K562 (cell line): ENCODE measurements around the gene PTPMT1. TPM values are rescaled to one million over a fixed set of nuclear protein-coding genes. Genes with fewer than 3 reads are reported as not detected.

ENCODE experiments used
- ATAC-seq: fragments of 200-7000 bp; cut with Tn5 transposase; 3 replicates; pipeline ENCODE4 v1.9.1; 2020; ENCODE audit warnings: moderate library complexity
- BruUV-seq: library from RNA; stranded (reverse); fragments of 400-500 nt; replicated peaks from 2 replicates; lab custom pipeline; 2021; lab: Mats Ljungman, UMichigan
- CTCF ChIA-PET: fragments of 300-600 bp; formaldehyde crosslinking; extraction: SDS; loops from one replicate; lab custom pipeline; 2021; ENCODE audit warnings: low intra/inter-chr PET ratio; lab: Yijun Ruan, JAX
- POLR2A ChIA-PET: fragments of 300-600, 350-650 bp; sonication (Branson Sonifier 250); formaldehyde crosslinking; extraction: SDS; loops from one replicate; lab custom pipeline; 2021; ENCODE audit warnings: antibody characterized with exemption, inconsistent platforms; lab: Yijun Ruan, JAX
- DNase-seq, 4 experiments: peaks; one replicate each; pipeline versions ENCODE4 v3.0.0 to v3.0.0-alpha.2; 2011 to 2018; ENCODE audit warnings: low spot score in 3 of 4, mixed read lengths in 3 of 4; ENCODE audit errors: extremely low read depth in 1 of 4
- FAIRE-seq: peaks from 2 replicates; lab custom pipeline; 2011; peaks lifted over from hg19 to GRCh38; lab: Jason Lieb, UNC
- H2AFZ ChIP-seq: 2 replicates; pipeline ENCODE4 v1.6.0; 2011; ENCODE audit warnings: low read depth, low read length, control low read depth, inconsistent platforms
- H3K27ac ChIP-seq: fragments of 200-600 bp; 3 replicates; pipeline ENCODE4 v1.8.0; 2011; ENCODE audit warnings: low read depth, mild to moderate bottlenecking, control low read depth, inconsistent platforms, low read length, moderate library complexity, mixed read lengths; ENCODE audit errors: extremely low read depth
- H3K27me3 ChIP-seq, 2 experiments: fragments of 300-600 bp in 1 of 2; 2 replicates in 1 of 2; 3 replicates in 1 of 2; pipeline versions ENCODE4 v1.6.0 to v1.8.0; 2011; ENCODE audit warnings: inconsistent platforms in 2 of 2, low read length in 2 of 2, mild to moderate bottlenecking in 1 of 2, mixed read lengths in 1 of 2, moderate library complexity in 1 of 2; ENCODE audit not compliant: control insufficient read depth in 2 of 2, insufficient read depth in 2 of 2
- H3K36me3 ChIP-seq: fragments of 300-600 bp; 3 replicates; pipeline ENCODE4 v1.8.0; 2011; ENCODE audit warnings: mild to moderate bottlenecking, low read length, inconsistent platforms; ENCODE audit not compliant: control insufficient read depth, insufficient read depth
- H3K4me1 ChIP-seq, 2 experiments: fragments of 200-600 bp in 1 of 2; replicated peaks in 1 of 2; 2 replicates in 1 of 2; 3 replicates in 1 of 2; pipeline versions ENCODE4 v1.5.1 to v1.8.0; 2011; ENCODE audit warnings: inconsistent platforms in 2 of 2, low read length in 2 of 2, mild to moderate bottlenecking in 1 of 2, mixed read lengths in 1 of 2, moderate library complexity in 1 of 2; ENCODE audit not compliant: control insufficient read depth in 2 of 2, insufficient read depth in 2 of 2
- H3K4me2 ChIP-seq: 2 replicates; pipeline ENCODE4 v1.6.1; 2011; ENCODE audit warnings: low read length, control low read depth, inconsistent platforms, mixed read lengths; ENCODE audit not compliant: insufficient read depth
- H3K4me3 ChIP-seq: fragments of 200-600 bp; sonication (generic), shearing (Covaris generic); 2 replicates; pipeline ENCODE4 v1.5.1; 2016; ENCODE audit warnings: control low read depth, inconsistent platforms
- H3K79me2 ChIP-seq: fragments of 200-600 bp; 3 replicates; pipeline ENCODE4 v1.8.0; 2011; ENCODE audit warnings: low read length, inconsistent platforms; ENCODE audit not compliant: control insufficient read depth, insufficient read depth
- H3K9ac ChIP-seq, 2 experiments: 2 replicates each; pipeline versions ENCODE4 v1.6.0 to v1.6.1; 2011; ENCODE audit warnings: low read depth in 2 of 2, low read length in 2 of 2, control low read depth in 1 of 2, inconsistent platforms in 1 of 2, mild to moderate bottlenecking in 1 of 2, mixed read lengths in 1 of 2; ENCODE audit not compliant: insufficient read depth in 1 of 2
- H3K9me1 ChIP-seq: one replicate; pipeline ENCODE4 v1.6.0; 2011; ENCODE audit warnings: inconsistent platforms, mild to moderate bottlenecking, low read length, moderate library complexity; ENCODE audit not compliant: control insufficient read depth, insufficient read depth
- H3K9me3 ChIP-seq: replicated peaks from 2 replicates; pipeline ENCODE4 v1.5.1; 2011; ENCODE audit warnings: low read depth, low read length, inconsistent platforms; ENCODE audit not compliant: control insufficient read depth, insufficient read depth
- H4K20me1 ChIP-seq: replicated peaks from 2 replicates; pipeline ENCODE4 v1.6.1; 2011; ENCODE audit warnings: low read length, inconsistent platforms, mixed read lengths; ENCODE audit not compliant: control insufficient read depth, insufficient read depth
- CBFB ChIP-seq: sonication (generic); formaldehyde crosslinking; IDR thresholded peaks from 2 replicates; pipeline ENCODE4 v1.4.0; 2020; ENCODE audit warnings: mild to moderate bottlenecking, missing genetic modification reagents
- CBX1 ChIP-seq: sonication (generic); IDR thresholded peaks from 2 replicates; pipeline ENCODE4 v1.6.1; 2016; ENCODE audit warnings: antibody characterized with exemption, low read depth, mild to moderate bottlenecking
- E2F3 ChIP-seq: fragments of 250-450 bp; sonication (Bioruptor Pico); IDR thresholded peaks from 2 replicates; pipeline ENCODE4 v1.4.0; 2020; ENCODE audit warnings: mild to moderate bottlenecking
- FOS ChIP-seq: IDR thresholded peaks from 3 replicates; pipeline ENCODE4 v1.6.1; 2011; ENCODE audit not compliant: insufficient read length; ENCODE audit errors: extremely low read depth
- L3MBTL2 ChIP-seq: fragments of 450-650 bp; IDR thresholded peaks from 2 replicates; pipeline ENCODE4 v1.6.1; 2016; ENCODE audit warnings: mild to moderate bottlenecking, moderate library complexity
- MEF2A ChIP-seq: IDR thresholded peaks from 2 replicates; pipeline ENCODE4 v1.6.1; 2011; ENCODE audit warnings: low read depth, mild to moderate bottlenecking, low read length, moderate library complexity; ENCODE audit not compliant: control insufficient read depth
- MEF2D ChIP-seq: conservative IDR thresholded peaks from 2 replicates; pipeline ENCODE4 v1.6.1; 2016; ENCODE audit warnings: low read depth, missing genetic modification characterization, missing compliant biosample characterization
- RBM22 ChIP-seq: fragments of 200-400 bp; formaldehyde crosslinking; IDR thresholded peaks from 2 replicates; pipeline ENCODE4 v1.6.1; 2018; ENCODE audit warnings: low read length, low read depth; ENCODE audit not compliant: poor library complexity, severe bottlenecking
- RCOR1 ChIP-seq, 2 experiments: IDR thresholded peaks; 2 replicates each; pipeline ENCODE4 v1.6.1; 2012; ENCODE audit warnings: low read depth in 2 of 2, low read length in 2 of 2, borderline replicate concordance in 1 of 2, improper control_type of control experiment in 1 of 2
- SETDB1 ChIP-seq: IDR thresholded peaks from one replicate; pipeline ENCODE4 v1.6.1; 2012; ENCODE audit warnings: low read length, control low read depth, inconsistent platforms
- SREBF1 ChIP-seq: fragments of 150-350 bp; IDR thresholded peaks from 2 replicates; pipeline ENCODE4 v1.6.1; 2014; ENCODE audit warnings: antibody characterized with exemption, low read depth, low read length, borderline replicate concordance
- SRSF7 ChIP-seq: fragments of 200-400 bp; formaldehyde crosslinking; optimal IDR thresholded peaks from 2 replicates; pipeline ENCODE3; 2017; ENCODE audit warnings: mild to moderate bottlenecking, low read depth, low read length
- ZFP36 ChIP-seq: fragments of 150-350 bp; IDR thresholded peaks from 2 replicates; pipeline ENCODE4 v1.6.1; 2018; ENCODE audit warnings: low read length, low read depth; ENCODE audit not compliant: partially characterized antibody
- ZKSCAN8 ChIP-seq: fragments of 200-800 bp; sonication (Bioruptor generic); IDR thresholded peaks from 2 replicates; pipeline ENCODE4 v1.6.1; 2016; ENCODE audit warnings: missing genetic modification characterization, missing compliant biosample characterization
- ZNF174 ChIP-seq: fragments of 250-450 bp; sonication (Bioruptor Pico); IDR thresholded peaks from 2 replicates; pipeline ENCODE4 v1.4.0; 2020; ENCODE audit warnings: mild to moderate bottlenecking
- WGBS: fragments of 100-300 bp; shearing (Covaris generic); methylation state at CpG from one replicate; pipeline ENCODE4 v1.1.6; 2016; ENCODE audit warnings: low coverage, mixed read lengths; ENCODE audit not compliant: insufficient coverage; ENCODE audit errors: missing lambda C conversion rate; 5-methylcytosine and 5-hydroxymethylcytosine counted together
- in situ Hi-C: fragments of 300-500 bp; cut with MboI; formaldehyde crosslinking; loops from 4 replicates; pipeline ENCODE4 v1.15.0; 2018; ENCODE audit warnings: inconsistent platforms, mixed read lengths
- intact Hi-C: fragments of 100-400 bp; cut with micrococcal nuclease; formaldehyde crosslinking; loops from 2 replicates; pipeline ENCODE4 v1.14.2; 2022
- polyA plus RNA-seq, 8 experiments: library from polyadenylated mRNA; depleted of rRNA in 4 of 8; stranded (reverse) in 5 of 8; unstranded in 3 of 8; fragments of >200 nt; fragmentation: Nextera tagmentation in 2 of 8; fragmentation: Illumina TruSeq in 1 of 8; extraction: Ambion mirVana in 2 of 8; extraction: Trizol in 1 of 8; gene quantifications; 2 replicates each; pipeline versions ENCODE4 v1.2.1 to v1.2.3, GENCODE V29; 2011 to 2014; ENCODE audit warnings: inconsistent platforms in 1 of 8, missing spikeins in 1 of 8
- total RNA-seq, 7 experiments: library from RNA; depleted of rRNA in 6 of 7; stranded (reverse); fragments of >200 nt in 6 of 7; fragmentation: Illumina TruSeq in 2 of 7; extraction: Trizol in 2 of 7; gene quantifications; 2 replicates each; pipeline versions ENCODE4 v1.2.1 to v1.2.3, GENCODE V29; 2011 to 2021; ENCODE audit warnings: low replicate concordance in 1 of 7
- TF ChIP-seq, protein P1 (sequence below): fragments of 450-650 bp; formaldehyde crosslinking; IDR thresholded peaks from 2 replicates; pipeline ENCODE4 v1.4.0; 2020; ENCODE audit warnings: mild to moderate bottlenecking, mixed read lengths
- TF ChIP-seq, protein P2 (sequence below): fragments of 450-650 bp; conservative IDR thresholded peaks from 2 replicates; pipeline ENCODE4 v1.6.1; 2016; ENCODE audit warnings: missing genetic modification characterization, low read depth, mild to moderate bottlenecking, missing compliant biosample characterization, moderate library complexity

PTPMT1 gene
- total and polyA plus RNA-seq, 9 of the 15 experiments (the other 6 are each of a cell fraction or from before 2014, with no cell fraction given): 10.4 to 140 (median 67.2) TPM

DNA sequence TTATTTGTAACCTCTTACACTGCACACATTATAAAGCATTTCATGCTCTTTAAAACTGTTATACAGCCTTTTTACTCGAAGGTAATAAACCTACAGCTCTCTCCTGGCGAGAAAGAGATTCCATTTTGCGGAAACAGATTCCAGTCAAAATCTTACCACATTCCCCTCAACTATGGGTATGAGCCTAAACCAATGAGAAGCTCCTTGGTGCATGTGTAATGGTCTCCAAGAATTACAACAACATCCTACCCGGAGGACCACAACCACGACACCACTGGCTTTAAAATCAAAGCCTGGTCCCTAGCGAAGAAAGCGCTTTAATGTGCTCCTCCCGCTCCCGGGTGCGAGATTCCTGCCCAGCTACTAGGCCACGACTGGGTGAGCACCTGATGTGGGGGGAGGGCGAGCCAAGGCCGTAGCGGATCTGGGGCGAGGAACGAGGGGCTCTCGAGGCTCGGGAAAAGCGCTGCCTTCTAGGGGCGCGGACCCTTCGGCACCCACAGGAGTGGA lies 13.3 kb upstream of the PTPMT1 start:
- Histone ChIP-seq H2AFZ (peak overlapping the region; percentile 69), H3K4me3 (peak overlapping the region; percentile 100), H3K9me3 (no peaks in the 10 kb centered on the region), H3K9ac (peak overlapping the region; percentile 92 to 100), H3K27me3 (no peaks in the 10 kb centered on the region), H3K27ac (peak overlapping the region; percentile 92), H3K4me1 (peaks cover 11 to 18% of the 10 kb centered on the region in 2 experiments; a peak in 4 of 5 replicates), H3K4me2 (peak overlapping the region; percentile 96), H4K20me1 (peaks cover 12% of the 10 kb centered on the region), H3K9me1 (peaks cover 6% of the 10 kb centered on the region), H3K79me2 (peaks cover 59% of the 10 kb centered on the region), H3K36me3 (peaks cover 25% of the 10 kb centered on the region)
- ChIA-PET CTCF (no interaction called here), POLR2A (interaction anchor here (0.6 to 3.8 kb wide), 9 partner anchors 10 to 1557 kb away, joined by 3 to 28 read pairs (median 5); partner anchors contain the start of gene PTPMT1)
- ATAC-seq: peak; percentile 23
- DNase-seq: peak in 2 of 4 experiments; percentile 24 to 46
- BruUV-seq: no TSS peak
- 2% methylated on average over 22 of the region's 22 CpGs for WGBS
- FAIRE-seq: peak; percentile 29
- intact Hi-C loops: loop anchor here (5.0 kb wide), 1 partner anchor 40 kb away; no protein-coding TSS in a partner anchor
- in situ Hi-C loops: no loop called here
- TF ChIP-seq MEF2A (no peak), RBM22 (no peak), CBFB (CRISPR knock-in tag) (no peak), CBX1 (no peak), FOS (no peak), E2F3 (CRISPR knock-in tag) (0 out of 2 replicates have a peak, but pooled peaks have one; percentile 23), SRSF7 (no peak), ZNF174 (CRISPR knock-in tag) (no peak), L3MBTL2 (peak; percentile 69; the same call in 1 of the 2 replicates), MEF2D (tag) (no peak), ZKSCAN8 (no peak), ZFP36 (no peak), RCOR1 (IDR thresholded peaks at IDR 0.05; ENCODE audit: borderline replicate concordance in 1 of 2, low read depth in 2 of 2, low read length in 2 of 2) (no peak), SETDB1 (no peak), SREBF1 (no peak)
- TF ChIP-seq, protein P1, sequence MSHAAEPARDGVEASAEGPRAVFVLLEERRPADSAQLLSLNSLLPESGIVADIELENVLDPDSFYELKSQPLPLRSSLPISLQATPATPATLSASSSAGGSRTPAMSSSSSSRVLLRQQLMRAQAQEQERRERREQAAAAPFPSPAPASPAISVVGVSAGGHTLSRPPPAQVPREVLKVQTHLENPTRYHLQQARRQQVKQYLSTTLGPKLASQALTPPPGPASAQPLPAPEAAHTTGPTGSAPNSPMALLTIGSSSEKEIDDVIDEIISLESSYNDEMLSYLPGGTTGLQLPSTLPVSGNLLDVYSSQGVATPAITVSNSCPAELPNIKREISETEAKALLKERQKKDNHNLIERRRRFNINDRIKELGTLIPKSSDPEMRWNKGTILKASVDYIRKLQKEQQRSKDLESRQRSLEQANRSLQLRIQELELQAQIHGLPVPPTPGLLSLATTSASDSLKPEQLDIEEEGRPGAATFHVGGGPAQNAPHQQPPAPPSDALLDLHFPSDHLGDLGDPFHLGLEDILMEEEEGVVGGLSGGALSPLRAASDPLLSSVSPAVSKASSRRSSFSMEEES: no peak
- TF ChIP-seq, protein P2, sequence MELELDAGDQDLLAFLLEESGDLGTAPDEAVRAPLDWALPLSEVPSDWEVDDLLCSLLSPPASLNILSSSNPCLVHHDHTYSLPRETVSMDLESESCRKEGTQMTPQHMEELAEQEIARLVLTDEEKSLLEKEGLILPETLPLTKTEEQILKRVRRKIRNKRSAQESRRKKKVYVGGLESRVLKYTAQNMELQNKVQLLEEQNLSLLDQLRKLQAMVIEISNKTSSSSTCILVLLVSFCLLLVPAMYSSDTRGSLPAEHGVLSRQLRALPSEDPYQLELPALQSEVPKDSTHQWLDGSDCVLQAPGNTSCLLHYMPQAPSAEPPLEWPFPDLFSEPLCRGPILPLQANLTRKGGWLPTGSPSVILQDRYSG (tag): no peak
